ENCODE data around the gene SLC5A12.

SLC5A12 gene

DNA sequence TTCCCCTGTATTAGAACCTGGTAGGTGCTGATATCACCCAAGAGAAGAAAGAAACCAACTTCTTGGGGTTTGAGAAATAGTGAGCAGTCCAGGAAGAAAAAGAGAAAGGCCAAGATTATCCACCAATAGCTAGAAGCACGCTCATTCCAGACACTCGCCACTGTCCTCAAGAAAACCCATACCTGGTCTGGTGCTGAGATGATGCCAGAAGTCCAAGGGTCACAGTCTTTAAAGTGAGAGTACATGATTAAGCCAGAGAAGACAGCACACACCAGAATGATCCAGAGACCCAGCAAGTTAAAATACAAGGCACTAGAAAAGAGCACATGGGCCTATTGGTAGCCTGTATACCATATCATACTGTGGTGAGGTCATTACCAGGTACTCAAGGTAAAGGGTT, 23.6 kb downstream of the SLC5A12 start:
- Histone ChIP-seq H3K36me3 (ENCODE audit: control insufficient read depth, low read depth, low read length) (no peaks in the 10 kb centered on the region), H3K4me1 (ENCODE audit: control insufficient read depth, low read depth, low read length) (no peaks in the 10 kb centered on the region), H3K9me3 (ENCODE audit: control insufficient read depth, low read depth, low read length) (no peaks in the 10 kb centered on the region), H3K4me3 (ENCODE audit: low read length) (no peak overlapping the region), H3K27ac (ENCODE audit: low read length) (no peak overlapping the region), H3K9ac (ENCODE audit: low read length) (no peak overlapping the region), H3K27me3 (ENCODE audit: control insufficient read depth, insufficient read depth, low read length) (no peaks in the 10 kb centered on the region)

DNA sequence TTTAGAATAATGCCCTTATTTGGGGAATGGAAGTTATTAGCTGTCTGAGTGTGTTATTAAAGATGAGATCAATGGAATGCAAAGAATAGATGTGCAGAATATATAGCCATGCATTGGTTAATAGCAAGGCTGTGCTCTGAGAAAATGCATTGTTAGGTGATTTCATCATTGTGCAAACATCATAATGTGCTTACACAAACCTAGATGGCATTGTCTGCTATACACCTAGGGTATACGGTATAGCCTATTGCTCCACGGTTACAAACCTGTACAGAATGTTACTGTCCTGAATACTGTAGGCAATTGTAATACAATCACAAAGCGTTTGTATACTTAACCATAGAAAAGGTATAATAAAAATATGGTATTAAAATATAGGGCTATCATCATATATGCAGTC, 25.5 kb downstream of the SLC5A12 start:
- Histone ChIP-seq H3K4me1 (ENCODE audit: control insufficient read depth, low read depth, low read length) (no peaks in the 10 kb centered on the region), H3K4me3 (ENCODE audit: low read length) (no peak overlapping the region), H3K9me3 (ENCODE audit: control insufficient read depth, low read depth, low read length) (no peaks in the 10 kb centered on the region), H3K36me3 (ENCODE audit: control insufficient read depth, low read depth, low read length) (no peaks in the 10 kb centered on the region), H3K9ac (ENCODE audit: low read length) (no peak overlapping the region), H3K27ac (ENCODE audit: low read length) (no peak overlapping the region), H3K27me3 (ENCODE audit: control insufficient read depth, insufficient read depth, low read length) (no peaks in the 10 kb centered on the region)

DNA sequence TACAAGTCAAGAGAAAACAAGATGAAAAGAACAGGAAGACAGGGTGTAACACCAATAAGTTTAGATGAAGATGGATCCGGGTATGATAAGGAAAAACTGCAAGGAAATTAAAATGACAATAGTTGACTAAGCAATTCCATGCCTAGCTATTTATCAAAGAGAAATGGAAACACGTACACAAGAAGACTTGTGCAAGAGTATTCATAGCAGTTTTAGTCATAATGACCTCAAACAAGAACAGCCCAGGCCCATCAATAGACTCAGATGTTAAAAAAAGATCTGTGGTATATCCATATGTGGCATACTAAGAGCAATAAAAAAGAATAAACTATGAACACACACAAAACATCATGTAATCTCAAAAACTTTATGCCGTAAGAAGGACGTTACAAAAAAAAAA, 33.2 kb downstream of the SLC5A12 start:
- Histone ChIP-seq H3K4me1 (ENCODE audit: control insufficient read depth, low read depth, low read length) (no peaks in the 10 kb centered on the region), H3K9ac (ENCODE audit: low read length) (no peak overlapping the region), H3K36me3 (ENCODE audit: control insufficient read depth, low read depth, low read length) (no peaks in the 10 kb centered on the region), H3K27ac (ENCODE audit: low read length) (no peak overlapping the region), H3K4me3 (ENCODE audit: low read length) (no peak overlapping the region), H3K9me3 (ENCODE audit: control insufficient read depth, low read depth, low read length) (no peaks in the 10 kb centered on the region), H3K27me3 (ENCODE audit: control insufficient read depth, insufficient read depth, low read length) (no peaks in the 10 kb centered on the region)

DNA sequence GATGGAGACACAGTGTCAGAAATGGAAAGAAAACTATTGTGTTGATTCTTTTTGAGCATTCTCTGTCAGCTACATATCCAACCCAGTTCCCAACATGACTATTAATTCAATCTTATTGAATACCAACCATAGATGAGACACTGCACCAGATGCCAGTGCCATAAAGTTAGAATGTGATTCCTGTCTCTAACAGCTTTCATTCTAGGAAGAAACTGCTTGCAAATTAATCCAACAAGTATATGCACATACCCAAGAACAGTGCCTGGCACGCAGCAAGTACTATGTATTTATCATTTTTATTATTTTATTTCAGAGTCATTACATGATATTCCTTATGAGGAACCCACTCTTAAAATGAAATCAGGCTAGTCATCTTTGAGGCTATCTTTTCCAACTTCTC, 34.5 kb downstream of the SLC5A12 start:
- Histone ChIP-seq H3K27ac (ENCODE audit: low read length) (no peak overlapping the region), H3K9ac (ENCODE audit: low read length) (no peak overlapping the region), H3K27me3 (ENCODE audit: control insufficient read depth, insufficient read depth, low read length) (no peaks in the 10 kb centered on the region), H3K4me1 (ENCODE audit: control insufficient read depth, low read depth, low read length) (no peaks in the 10 kb centered on the region), H3K4me3 (ENCODE audit: low read length) (no peak overlapping the region), H3K9me3 (ENCODE audit: control insufficient read depth, low read depth, low read length) (no peaks in the 10 kb centered on the region), H3K36me3 (ENCODE audit: control insufficient read depth, low read depth, low read length) (no peaks in the 10 kb centered on the region)

DNA sequence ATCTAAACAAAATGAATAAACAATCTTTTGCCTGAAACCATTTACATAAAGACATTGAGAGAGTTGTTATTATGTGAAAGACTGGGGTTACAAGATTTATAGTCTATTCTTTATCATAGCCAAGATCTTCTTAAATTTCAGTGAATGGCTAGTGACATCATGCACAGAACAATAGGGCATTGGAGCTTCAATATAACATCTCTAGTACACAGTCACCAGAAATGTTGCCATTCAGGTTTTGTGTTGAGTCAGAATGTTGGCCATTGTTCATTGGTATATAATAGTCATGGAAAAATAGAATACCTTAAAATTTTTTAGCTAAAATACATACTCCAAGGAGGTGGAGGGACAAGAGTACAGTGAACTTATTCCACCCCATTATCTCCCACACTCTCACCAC, 44.3 kb downstream of the SLC5A12 start:
- no peak overlapping the region for H3K27ac ChIP-seq (ENCODE audit: low read length)
- no peaks in the 10 kb centered on the region for H3K36me3 ChIP-seq (ENCODE audit: control insufficient read depth, low read depth, low read length)
- no peak overlapping the region for H3K9ac ChIP-seq (ENCODE audit: low read length)
- H3K9me3 ChIP-seq (ENCODE audit: control insufficient read depth, low read depth, low read length) = no peaks in the 10 kb centered on the region
- no peak overlapping the region for H3K4me3 ChIP-seq (ENCODE audit: low read length)
- no peaks in the 10 kb centered on the region for H3K4me1 ChIP-seq (ENCODE audit: control insufficient read depth, low read depth, low read length)
- no peaks in the 10 kb centered on the region for H3K27me3 ChIP-seq (ENCODE audit: control insufficient read depth, insufficient read depth, low read length)

DNA sequence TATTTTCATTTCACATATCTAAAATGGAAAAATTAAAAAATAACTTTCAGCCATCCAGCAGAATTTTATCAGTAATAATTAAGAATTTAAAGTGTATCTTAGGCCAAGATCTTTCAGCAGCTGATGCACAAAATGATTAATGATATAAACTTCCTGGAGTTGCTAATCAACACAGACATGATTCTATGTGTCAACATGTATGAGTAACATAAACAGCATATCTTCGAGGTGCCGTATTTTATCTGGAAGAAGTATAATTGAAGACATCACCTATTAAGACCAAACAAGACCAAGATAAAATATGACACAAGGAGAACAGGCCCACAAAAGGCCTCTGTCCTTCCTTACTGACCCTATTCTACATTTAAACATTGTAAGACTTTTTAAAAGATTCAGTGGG, 45.2 kb downstream of the SLC5A12 start:
- no peak overlapping the region for H3K4me3 ChIP-seq (ENCODE audit: low read length)
- no peaks in the 10 kb centered on the region for H3K4me1 ChIP-seq (ENCODE audit: control insufficient read depth, low read depth, low read length)
- H3K9me3 ChIP-seq (ENCODE audit: control insufficient read depth, low read depth, low read length) = no peaks in the 10 kb centered on the region
- no peaks in the 10 kb centered on the region for H3K36me3 ChIP-seq (ENCODE audit: control insufficient read depth, low read depth, low read length)
- no peak overlapping the region for H3K27ac ChIP-seq (ENCODE audit: low read length)
- no peak overlapping the region for H3K9ac ChIP-seq (ENCODE audit: low read length)
- no peaks in the 10 kb centered on the region for H3K27me3 ChIP-seq (ENCODE audit: control insufficient read depth, insufficient read depth, low read length)

DNA sequence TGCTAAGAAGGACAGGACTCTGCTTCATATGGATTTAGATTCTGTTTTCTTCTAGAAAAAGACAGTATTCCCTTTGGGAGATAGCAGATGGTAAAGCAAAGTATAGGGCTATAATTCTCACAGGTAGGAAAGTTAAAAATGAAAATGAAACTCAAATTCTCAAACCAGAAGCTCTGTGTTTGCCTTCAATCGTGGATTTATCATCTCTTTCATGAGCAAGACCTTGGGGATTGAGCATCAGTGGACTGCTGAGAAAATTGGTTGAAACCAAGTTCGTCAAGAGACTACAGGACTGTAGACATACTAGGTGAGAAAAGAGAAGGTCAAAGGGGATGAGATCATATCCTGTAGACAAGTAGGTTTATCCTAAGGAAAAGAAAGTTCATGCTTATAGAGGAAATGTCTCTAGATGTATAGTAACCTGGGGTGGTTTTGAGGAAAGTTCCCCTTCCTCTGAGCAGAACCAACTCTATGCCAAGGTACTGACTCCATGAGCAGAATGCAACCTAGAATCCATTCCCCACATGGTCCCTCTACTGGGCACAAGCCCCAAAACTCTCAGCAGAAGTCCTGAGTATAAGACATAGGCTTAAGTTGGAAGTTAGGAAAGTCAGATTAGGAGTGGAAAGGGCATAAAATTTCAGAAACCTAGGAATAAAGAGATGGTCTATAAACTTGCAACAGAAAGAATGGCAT, 46.5 kb downstream of the SLC5A12 start:
- Histone ChIP-seq H3K9me3 (ENCODE audit: control insufficient read depth, low read depth, low read length) (no peaks in the 10 kb centered on the region), H3K4me3 (ENCODE audit: low read length) (no peak overlapping the region), H3K9ac (ENCODE audit: low read length) (no peak overlapping the region), H3K36me3 (ENCODE audit: control insufficient read depth, low read depth, low read length) (no peaks in the 10 kb centered on the region), H3K27ac (ENCODE audit: low read length) (no peak overlapping the region), H3K27me3 (ENCODE audit: control insufficient read depth, insufficient read depth, low read length) (no peaks in the 10 kb centered on the region), H3K4me1 (ENCODE audit: control insufficient read depth, low read depth, low read length) (no peaks in the 10 kb centered on the region)

DNA sequence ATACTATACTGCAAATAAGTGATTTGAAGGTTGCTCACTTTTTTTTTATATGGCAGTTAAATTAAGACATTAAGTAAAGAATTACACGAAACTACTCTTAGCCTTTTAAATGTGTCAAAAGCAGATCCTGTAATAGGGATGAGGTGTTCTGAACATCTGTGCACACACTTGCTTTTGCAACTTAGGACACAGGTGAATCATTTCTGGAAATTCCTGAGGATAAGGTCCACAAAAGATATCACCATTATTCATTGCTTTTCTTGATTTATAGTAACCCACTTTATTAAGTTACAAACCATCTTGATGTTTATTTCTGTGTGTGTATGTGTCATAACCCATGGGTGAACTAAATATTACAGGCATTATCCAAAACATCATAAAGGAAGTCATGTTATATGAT, 55.9 kb downstream of the SLC5A12 start:
- peaks cover 5% of the 10 kb centered on the region for H3K4me1 ChIP-seq (ENCODE audit: control insufficient read depth, low read depth, low read length)
- no peaks in the 10 kb centered on the region for H3K9me3 ChIP-seq (ENCODE audit: control insufficient read depth, low read depth, low read length)
- no peak overlapping the region for H3K27ac ChIP-seq (ENCODE audit: low read length)
- H3K9ac ChIP-seq (ENCODE audit: low read length) = no peak overlapping the region
- H3K4me3 ChIP-seq (ENCODE audit: low read length) = no peak overlapping the region
- H3K27me3 ChIP-seq (ENCODE audit: control insufficient read depth, insufficient read depth, low read length) = no peaks in the 10 kb centered on the region
- H3K36me3 ChIP-seq (ENCODE audit: control insufficient read depth, low read depth, low read length) = no peaks in the 10 kb centered on the region

DNA sequence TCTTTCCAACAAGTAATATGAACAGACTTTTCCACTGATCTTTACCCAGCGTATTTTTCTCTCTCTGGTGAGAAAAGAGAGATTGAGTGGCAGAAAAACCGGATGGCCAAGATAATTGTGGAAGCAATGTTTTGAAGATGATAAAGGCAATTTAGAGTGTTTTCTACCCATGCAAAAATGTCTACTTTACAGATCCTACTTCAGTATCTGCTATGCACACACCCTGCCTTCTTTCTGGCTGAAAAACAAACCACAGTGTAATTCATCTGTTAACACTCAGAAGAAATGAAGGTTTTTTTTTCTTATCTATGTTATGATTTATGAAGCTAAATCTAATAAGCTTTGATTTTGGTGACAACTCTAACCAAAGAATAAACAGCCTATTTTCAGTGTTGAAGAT, 56.8 kb downstream of the SLC5A12 start:
- Histone ChIP-seq H3K4me1 (ENCODE audit: control insufficient read depth, low read depth, low read length) (peaks cover 5% of the 10 kb centered on the region), H3K36me3 (ENCODE audit: control insufficient read depth, low read depth, low read length) (no peaks in the 10 kb centered on the region), H3K9ac (ENCODE audit: low read length) (no peak overlapping the region), H3K27ac (ENCODE audit: low read length) (no peak overlapping the region), H3K9me3 (ENCODE audit: control insufficient read depth, low read depth, low read length) (no peaks in the 10 kb centered on the region), H3K27me3 (ENCODE audit: control insufficient read depth, insufficient read depth, low read length) (no peaks in the 10 kb centered on the region), H3K4me3 (ENCODE audit: low read length) (no peak overlapping the region)

DNA sequence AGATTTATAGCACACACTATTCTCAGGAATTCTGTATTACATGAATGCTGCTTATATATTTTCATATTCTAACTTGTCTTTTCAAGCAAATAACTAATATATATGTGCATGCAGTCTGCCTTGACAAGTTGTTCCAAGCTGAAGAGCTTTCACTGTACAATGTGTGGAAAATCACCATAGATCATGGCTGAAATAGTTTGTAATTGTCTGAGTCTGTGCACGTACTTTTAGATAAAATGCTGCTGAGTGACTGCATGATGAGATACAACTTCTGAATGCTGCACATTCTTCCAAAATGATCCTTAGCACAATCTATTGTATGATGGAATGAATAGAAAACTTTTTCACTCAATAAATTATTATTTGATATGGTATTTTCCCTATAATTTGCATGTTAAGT, 58.9 kb downstream of the SLC5A12 start:
- Histone ChIP-seq H3K27ac (ENCODE audit: low read length) (no peak overlapping the region), H3K9ac (ENCODE audit: low read length) (no peak overlapping the region), H3K4me1 (ENCODE audit: control insufficient read depth, low read depth, low read length) (peaks cover 5% of the 10 kb centered on the region), H3K4me3 (ENCODE audit: low read length) (no peak overlapping the region), H3K27me3 (ENCODE audit: control insufficient read depth, insufficient read depth, low read length) (no peaks in the 10 kb centered on the region), H3K36me3 (ENCODE audit: control insufficient read depth, low read depth, low read length) (no peaks in the 10 kb centered on the region), H3K9me3 (ENCODE audit: control insufficient read depth, low read depth, low read length) (no peaks in the 10 kb centered on the region)

DNA sequence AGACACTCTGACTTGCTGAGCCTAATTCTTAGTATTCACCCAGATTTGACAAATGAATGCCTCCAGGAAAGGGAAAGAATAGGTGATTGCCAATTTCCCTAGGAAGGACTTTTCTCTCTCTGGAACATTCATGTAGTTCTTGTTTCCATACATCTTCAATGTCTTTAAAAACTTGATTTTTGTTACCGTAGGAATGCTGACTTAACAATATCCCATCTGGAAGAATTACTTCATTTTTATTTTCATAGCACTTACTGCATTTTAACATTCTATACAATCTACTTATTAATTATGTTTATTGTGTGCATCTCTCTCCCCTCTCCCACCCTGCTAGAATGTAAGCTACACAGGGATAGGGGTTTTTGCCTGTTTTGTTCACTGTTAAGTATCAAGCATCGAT, 66.6 kb downstream of the SLC5A12 start:
- H3K36me3 ChIP-seq (ENCODE audit: control insufficient read depth, low read depth, low read length) = no peaks in the 10 kb centered on the region
- no peaks in the 10 kb centered on the region for H3K27me3 ChIP-seq (ENCODE audit: control insufficient read depth, insufficient read depth, low read length)
- H3K9ac ChIP-seq (ENCODE audit: low read length) = no peak overlapping the region
- H3K9me3 ChIP-seq (ENCODE audit: control insufficient read depth, low read depth, low read length) = no peaks in the 10 kb centered on the region
- H3K27ac ChIP-seq (ENCODE audit: low read length) = no peak overlapping the region
- no peaks in the 10 kb centered on the region for H3K4me1 ChIP-seq (ENCODE audit: control insufficient read depth, low read depth, low read length)
- no peak overlapping the region for H3K4me3 ChIP-seq (ENCODE audit: low read length)

DNA sequence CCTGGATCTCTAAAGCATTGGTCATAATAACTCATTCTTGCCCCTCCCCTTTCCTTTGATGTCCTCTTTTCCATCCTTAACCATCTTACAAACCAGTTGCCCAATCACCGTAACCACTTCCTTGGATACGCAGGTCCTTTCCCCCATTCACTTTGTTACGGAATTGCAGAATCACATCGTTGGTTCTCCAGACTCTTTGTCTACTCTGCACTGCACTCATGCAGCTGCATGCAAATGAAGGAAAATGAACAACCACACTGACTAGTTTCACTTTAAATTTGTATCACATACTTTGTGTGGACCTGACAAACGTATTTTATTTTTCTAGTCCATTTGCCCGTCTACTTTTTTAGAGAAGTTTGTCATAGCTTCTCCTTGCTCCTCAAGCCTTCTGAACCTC, 69.9 kb downstream of the SLC5A12 start:
- no peaks in the 10 kb centered on the region for H3K27me3 ChIP-seq (ENCODE audit: control insufficient read depth, insufficient read depth, low read length)
- no peaks in the 10 kb centered on the region for H3K4me1 ChIP-seq (ENCODE audit: control insufficient read depth, low read depth, low read length)
- no peaks in the 10 kb centered on the region for H3K36me3 ChIP-seq (ENCODE audit: control insufficient read depth, low read depth, low read length)
- H3K9ac ChIP-seq (ENCODE audit: low read length) = no peak overlapping the region
- no peak overlapping the region for H3K4me3 ChIP-seq (ENCODE audit: low read length)
- no peak overlapping the region for H3K27ac ChIP-seq (ENCODE audit: low read length)
- no peaks in the 10 kb centered on the region for H3K9me3 ChIP-seq (ENCODE audit: control insufficient read depth, low read depth, low read length)
